Mesenteric fat pad (tissue), 1 donor: ENCODE data around the gene ISG15. TPM values are rescaled to one million over a fixed set of nuclear protein-coding genes. Genes with fewer than 3 reads are reported as not detected.
"Not testable (repeated sequence)": the region's sequence is repeated elsewhere in the genome, so short reads cannot be mapped to it uniquely, and the experiment has no call there.

ENCODE experiments used
- DNase-seq: peaks from one replicate; pipeline ENCODE4 v3.0.0-alpha.2; 2020; ENCODE audit warnings: low spot score
- total RNA-seq: library from RNA; stranded (reverse); fragmentation: NEBNext Ultra II Directional; extraction: Animal tissue kit (Norgen Biotek cat#: 25700); gene quantifications from one replicate; pipeline ENCODE4 v1.2.1, GENCODE V29; 2021
- donor health status: DM: yes; HTN: yes; CAD: no.

ISG15 gene
- total RNA-seq, 1 donor from 2014 or later, result 47.0 TPM

DNA sequence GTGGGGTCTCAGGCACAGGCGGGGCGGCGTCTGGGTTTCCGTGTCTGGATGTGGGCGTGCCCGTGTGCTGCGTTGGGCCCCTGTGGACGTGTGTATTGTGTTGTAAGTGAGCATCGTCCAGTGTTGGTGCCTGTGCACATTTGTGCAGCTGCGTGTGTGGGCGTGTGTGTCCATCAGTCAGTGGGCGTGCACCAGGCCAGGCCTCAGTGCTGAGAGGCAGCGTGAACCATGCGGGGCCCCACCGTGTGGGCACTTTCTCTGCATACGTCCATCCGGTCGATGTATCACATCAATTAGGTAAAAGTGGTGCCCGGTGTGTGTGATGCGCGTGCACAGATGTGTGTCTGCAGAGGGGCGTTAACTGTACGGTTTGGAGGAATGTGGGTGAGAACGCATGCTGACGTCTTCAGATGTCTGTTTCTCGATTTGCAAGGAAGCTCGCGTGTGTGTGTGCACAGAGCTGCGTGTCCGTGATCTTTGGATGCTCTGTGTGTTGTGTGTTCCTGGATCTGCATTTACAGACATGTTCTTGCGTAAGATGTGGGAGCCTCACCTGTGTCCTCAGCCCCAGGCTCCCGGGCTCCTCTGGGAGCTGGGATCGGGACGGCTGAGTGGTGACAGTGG lies 31.3 kb downstream of the ISG15 start:
- no peak for DNase-seq

DNA sequence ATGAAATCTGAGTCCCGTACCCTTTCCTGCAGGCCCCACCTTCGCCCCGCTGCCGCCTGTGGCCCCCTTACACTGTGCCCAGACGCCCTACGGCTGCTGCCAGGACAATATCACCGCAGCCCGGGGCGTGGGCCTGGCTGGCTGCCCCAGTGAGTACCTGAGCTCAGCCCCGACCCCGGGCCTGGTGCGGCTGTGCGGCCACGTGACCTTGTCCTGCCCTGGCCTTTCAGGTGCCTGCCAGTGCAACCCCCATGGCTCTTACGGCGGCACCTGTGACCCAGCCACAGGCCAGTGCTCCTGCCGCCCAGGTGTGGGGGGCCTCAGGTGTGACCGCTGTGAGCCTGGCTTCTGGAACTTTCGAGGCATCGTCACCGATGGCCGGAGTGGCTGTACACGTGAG lies 31.8 kb downstream of the ISG15 start:
- no peak for DNase-seq

DNA sequence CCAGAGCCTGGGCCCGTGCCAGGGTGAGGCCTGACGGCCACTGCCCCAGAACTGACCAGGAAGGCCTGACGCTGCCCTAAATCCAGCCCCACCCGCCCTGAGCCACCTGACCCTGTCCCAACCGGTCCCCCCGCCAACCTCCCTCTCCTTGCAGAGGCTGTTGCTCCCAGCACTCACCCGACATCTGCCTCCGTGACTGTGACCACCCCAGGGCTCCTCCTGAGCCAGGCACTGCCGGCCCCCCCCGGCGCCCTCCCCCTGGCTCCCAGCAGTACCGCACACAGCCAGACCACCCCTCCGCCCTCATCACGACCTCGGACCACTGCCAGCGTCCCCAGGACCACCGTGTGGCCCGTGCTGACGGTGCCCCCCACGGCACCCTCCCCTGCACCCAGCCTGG lies 32.9 kb downstream of the ISG15 start:
- no peak for DNase-seq

DNA sequence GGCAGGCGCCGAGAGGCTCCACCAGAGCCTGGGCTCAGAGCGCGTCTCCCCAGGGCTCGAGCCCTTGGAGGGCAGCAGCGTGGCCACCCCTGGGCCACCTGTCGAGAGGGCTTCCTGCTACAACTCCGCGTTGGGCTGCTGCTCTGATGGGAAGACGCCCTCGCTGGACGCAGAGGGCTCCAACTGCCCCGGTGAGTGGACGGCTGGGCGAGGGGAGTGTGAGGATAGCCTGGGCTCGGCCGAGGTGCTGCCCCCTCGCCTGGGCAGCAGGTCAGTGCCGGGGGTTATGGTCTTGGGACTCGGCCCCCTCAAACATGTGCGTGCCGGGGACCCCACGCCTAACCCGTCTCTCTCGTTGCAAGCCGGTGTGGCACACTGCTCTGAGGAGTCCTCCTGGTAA lies 33.5 kb downstream of the ISG15 start:
- DNase-seq, result no peak

DNA sequence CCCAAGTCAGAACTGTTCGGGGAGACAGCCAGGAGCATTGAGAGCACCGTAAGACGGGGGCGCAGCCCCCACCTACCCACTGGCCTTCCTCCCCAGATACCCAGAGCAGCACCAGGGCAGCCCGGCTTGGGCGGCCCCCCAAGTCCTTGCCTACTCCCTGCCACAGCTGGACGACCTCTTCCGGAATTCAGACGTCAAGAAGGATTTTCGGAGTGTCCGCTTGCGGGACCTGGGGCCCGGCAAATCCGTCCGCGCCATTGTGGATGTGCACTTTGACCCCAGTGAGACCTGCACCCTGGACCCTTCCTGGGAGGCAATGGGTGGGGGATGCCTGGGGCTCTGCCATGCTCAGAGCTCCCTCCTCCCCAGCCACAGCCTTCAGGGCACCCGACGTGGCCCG lies 34.1 kb downstream of the ISG15 start:
- DNase-seq, result no peak

- no peak for DNase-seq
Measured at GRCh38 chr1:1047963-1048362, 34.7 kb downstream of the ISG15 start.

GRCh38 chr1:1048765-1049164 lies 35.5 kb downstream of the ISG15 start:
- no peak for DNase-seq

DNA sequence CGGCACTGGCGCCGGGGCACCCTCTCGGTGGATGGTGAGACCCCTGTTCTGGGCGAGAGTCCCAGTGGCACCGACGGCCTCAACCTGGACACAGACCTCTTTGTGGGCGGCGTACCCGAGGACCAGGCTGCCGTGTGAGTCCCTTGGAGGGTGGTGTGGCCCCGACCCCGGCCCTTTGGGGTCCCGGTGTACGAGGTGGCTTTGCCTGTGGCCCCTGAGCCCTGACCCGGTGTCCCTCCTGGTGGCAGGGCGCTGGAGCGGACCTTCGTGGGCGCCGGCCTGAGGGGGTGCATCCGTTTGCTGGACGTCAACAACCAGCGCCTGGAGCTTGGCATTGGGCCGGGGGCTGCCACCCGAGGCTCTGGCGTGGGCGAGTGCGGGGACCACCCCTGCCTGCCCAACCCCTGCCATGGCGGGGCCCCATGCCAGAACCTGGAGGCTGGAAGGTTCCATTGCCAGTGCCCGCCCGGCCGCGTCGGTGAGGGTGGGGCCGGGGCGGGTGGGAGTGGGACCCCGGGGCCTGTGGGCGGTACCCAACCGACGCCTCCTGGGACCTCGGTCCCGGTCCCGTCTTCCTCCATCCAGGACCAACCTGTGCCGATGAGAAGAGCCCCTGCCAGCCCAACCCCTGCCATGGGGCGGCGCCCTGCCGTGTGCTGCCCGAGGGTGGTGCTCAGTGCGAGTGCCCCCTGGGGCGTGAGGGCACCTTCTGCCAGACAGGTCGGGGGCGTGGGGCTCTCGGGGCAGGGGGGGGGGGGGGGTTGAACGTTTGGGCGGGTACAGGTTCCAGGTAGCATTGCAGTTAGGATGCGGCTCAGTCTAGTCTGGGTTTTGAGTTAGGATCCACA lies 36.2 kb downstream of the ISG15 start:
- DNase-seq, result no peak

- no peak for DNase-seq
Measured at GRCh38 chr1:1050577-1051052, 37.3 kb downstream of the ISG15 start.

GRCh38 chr1:1051127-1051810 lies 38.0 kb downstream of the ISG15 start:
- no peak for DNase-seq

DNA sequence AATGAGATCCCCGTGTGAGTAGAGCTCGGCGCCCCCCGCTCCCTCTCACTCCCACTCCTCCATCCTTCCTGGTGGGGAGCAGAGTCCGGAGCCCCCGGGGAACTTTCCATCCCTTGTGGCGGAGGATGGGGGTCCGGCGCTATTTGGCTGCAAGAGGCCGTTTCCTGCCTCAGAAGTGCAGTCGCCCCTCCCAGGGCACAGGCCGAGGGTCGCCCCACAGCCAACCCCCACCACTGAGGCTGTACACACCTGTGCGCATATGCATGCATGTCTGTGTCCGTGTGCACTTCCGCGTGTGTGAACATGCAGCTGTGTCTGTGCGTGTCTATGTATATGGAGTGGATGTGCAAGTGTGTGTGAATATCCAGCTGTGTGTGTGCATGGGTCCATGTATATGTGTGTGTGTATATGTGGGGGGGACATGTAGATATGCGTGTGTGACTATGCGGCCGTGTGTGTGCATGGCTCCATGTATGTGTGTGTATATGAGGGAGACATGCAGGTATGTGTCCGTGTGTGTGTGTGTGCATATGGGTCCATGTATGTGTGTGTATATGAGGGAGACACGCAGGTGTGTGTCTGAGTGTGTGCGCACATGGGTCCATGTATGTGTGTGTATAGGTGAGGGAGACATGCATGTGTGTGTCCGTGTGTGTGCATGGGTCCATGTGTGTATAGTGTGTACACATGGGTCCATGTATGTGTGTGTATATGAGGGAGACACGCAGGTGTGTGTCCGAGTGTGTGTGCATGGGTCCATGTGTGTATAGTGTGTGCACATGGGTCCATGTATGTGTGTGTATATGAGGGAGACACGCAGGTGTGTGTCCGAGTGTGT lies 38.9 kb downstream of the ISG15 start:
- DNase-seq, result no peak

DNA sequence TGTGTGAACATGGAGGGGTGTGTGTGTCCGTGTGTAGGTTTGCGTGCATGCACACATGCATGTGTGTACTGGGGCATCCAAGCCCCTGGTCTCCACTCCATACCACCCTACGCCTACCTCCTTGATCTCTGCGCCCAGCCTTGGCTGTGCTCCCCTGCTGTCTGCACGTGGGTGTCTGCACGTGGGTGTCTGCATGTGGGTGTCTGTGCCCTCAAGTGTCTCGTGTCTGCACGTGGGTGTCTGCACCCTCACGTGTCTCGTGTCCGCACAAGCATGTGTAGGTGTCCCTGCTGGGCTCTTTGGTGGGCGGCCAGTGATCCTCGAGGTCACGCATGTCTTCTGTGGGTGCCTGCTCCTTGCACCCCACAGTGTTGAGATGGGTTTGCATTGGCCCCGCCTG lies 39.7 kb downstream of the ISG15 start:
- DNase-seq, result no peak

- no peak for DNase-seq
Measured at GRCh38 chr1:1053682-1054081, 40.4 kb downstream of the ISG15 start.

GRCh38 chr1:1054099-1054700 lies 40.9 kb downstream of the ISG15 start:
- DNase-seq, result no peak

DNA sequence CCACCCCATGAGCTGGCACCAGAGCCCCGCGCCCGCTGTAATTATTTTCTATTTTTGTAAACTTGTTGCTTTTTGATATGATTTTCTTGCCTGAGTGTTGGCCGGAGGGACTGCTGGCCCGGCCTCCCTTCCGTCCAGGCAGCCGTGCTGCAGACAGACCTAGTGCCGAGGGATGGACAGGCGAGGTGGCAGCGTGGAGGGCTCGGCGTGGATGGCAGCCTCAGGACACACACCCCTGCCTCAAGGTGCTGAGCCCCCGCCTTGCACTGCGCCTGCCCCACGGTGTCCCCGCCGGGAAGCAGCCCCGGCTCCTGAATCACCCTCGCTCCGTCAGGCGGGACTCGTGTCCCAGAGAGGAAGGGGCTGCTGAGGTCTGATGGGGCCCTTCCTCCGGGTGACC lies 41.7 kb downstream of the ISG15 start:
- no peak for DNase-seq

DNA sequence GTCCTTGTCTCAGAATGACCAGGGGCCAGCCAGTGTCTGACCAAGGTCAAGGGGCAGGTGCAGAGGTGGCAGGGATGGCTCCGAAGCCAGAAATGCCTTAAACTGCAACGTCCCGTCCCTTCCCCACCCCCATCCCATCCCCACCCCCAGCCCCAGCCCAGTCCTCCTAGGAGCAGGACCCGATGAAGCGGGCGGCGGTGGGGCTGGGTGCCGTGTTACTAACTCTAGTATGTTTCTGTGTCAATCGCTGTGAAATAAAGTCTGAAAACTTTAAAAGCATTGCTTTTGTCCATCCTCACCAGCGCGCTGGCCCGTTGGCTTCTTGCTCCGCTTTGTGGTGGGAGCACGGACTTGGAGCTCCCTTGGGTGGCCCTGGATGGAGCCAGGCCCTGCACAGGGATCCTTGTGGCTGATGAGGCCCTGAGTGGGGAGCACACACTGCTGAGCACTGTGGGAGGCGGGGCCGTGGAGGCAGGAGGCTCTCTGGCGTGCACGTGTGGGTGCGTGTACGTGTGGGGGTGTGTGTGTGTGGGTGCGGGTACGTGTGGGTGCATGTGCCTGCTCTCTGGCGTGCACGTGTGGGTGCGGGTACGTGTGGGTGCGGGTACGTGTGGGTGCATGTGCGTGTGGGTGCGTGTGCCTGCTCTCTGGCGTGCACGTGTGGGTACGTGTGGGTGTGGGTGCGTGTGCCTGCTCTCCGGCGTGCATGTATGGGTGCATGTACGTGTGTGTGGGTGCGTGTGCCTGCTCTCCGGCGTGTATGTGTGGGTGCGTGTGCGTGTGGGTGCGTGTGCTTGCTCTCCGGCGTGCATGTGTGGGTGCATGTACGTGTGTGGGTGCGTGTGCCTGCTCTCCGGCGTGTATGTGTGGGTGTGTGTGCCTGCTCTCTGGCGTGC lies 42.8 kb downstream of the ISG15 start:
- DNase-seq, result no peak

GRCh38 chr1:1057769-1058087 lies 44.4 kb downstream of the ISG15 start:
- not testable (repeated sequence) for DNase-seq

DNA sequence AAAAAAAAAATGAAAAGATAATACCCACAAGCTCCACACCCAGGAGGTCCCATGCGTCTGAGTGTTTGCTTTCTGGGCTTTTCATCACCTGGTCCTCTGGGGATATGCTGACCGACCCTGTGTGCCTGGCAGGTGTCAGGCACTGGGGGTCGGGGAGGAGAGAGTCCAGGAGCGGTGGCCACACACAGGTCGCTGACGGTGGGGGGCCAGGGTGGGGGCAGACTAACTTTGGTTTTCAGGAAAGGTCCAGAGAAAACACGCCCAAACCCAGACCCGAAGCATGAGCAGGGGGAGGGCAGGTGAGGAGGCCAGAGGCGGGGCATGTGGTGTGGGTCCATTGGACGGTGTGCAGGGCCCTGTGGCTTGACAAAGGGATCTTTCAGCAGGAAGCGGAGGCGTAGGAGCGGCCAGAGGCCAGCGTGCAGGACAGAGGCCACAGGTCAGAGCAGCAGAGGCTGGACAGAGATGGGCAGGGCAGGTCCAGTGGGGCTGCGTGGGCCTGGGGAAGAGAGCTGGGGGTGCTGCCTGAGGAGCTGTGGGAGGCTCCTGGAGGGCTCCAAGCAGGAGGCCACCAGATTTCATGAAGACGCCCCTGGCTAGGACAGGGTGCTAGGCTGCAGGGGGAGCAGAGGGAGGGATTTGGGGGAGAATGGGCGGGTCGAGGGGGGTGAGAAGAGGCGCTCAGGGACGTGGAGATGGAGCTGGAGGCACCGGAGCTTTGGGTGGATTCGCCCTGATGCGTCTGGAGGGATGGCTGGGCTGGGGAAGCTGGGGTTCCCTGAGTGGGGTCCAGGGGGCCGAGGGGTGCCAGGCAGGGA lies 45.0 kb downstream of the ISG15 start:
- DNase-seq, result no peak

DNA sequence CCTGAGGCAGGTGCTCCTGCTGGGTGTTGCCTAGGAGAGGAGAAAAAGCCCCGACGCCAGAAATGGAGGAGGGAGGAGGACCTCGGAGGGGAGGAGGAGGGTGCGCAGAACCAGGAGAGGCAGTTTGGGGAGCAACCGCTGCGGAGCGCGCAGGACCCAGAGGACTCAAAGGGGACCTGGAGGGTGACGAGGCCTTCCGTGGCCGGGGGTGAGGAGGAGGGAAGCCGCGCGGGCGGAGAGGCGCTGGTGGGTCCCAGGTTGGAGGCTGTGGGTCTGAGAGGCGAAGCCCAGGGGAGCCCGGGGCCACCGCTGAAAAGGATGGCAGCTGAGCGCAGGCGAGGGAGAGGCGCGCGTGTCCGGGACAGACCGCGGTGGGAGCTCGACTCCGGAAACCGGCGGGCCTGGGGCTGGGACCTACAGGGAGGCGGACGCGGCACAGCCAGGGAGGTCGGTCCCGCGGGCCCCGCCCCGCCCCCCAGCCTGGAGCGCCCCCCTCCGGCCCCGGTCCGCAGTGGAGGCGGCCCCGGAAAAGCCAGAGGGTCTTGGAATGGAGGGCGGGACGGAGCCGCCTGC lies 45.7 kb downstream of the ISG15 start:
- no peak for DNase-seq
